ENCODE data around the gene EFCAB8.

EFCAB8 gene

GRCh38 chr20:32879538-32879937 lies 20.8 kb downstream of the EFCAB8 start:
- in situ Hi-C loops (cut with HindIII; ENCODE audit: low pct_ligation_motif_present, low pct_unique_long_range_greater_than_20kb, low sequenced_read_pairs), result no loop called here
- DNase-seq, result no peak

- no peak for DNase-seq
- in situ Hi-C loops (cut with HindIII; ENCODE audit: low pct_ligation_motif_present, low pct_unique_long_range_greater_than_20kb, low sequenced_read_pairs), result no loop called here
Observed at GRCh38 chr20:32880635-32881034, 21.9 kb downstream of the EFCAB8 start.

- no peak for DNase-seq
- in situ Hi-C loops (cut with HindIII; ENCODE audit: low pct_ligation_motif_present, low pct_unique_long_range_greater_than_20kb, low sequenced_read_pairs), result no loop called here
Observed at GRCh38 chr20:32883081-32883480, 24.4 kb downstream of the EFCAB8 start.

GRCh38 chr20:32885185-32885584 lies 26.5 kb downstream of the EFCAB8 start:
- in situ Hi-C loops (cut with HindIII; ENCODE audit: low pct_ligation_motif_present, low pct_unique_long_range_greater_than_20kb, low sequenced_read_pairs), result no loop called here
- DNase-seq, result no peak

- DNase-seq, result no peak
- in situ Hi-C loops (cut with HindIII; ENCODE audit: low pct_ligation_motif_present, low pct_unique_long_range_greater_than_20kb, low sequenced_read_pairs), result no loop called here
Observed at GRCh38 chr20:32885952-32886351, 27.2 kb downstream of the EFCAB8 start.

- in situ Hi-C loops (cut with HindIII; ENCODE audit: low pct_ligation_motif_present, low pct_unique_long_range_greater_than_20kb, low sequenced_read_pairs), result no loop called here
Observed at GRCh38 chr20:32886652-32887051, 27.9 kb downstream of the EFCAB8 start.

GRCh38 chr20:32887492-32887891 lies 28.8 kb downstream of the EFCAB8 start:
- DNase-seq, result no peak
- in situ Hi-C loops (cut with HindIII; ENCODE audit: low pct_ligation_motif_present, low pct_unique_long_range_greater_than_20kb, low sequenced_read_pairs), result no loop called here

More at GRCh38 chr20:32886652-32887051, 27.9 kb downstream of the EFCAB8 start:
- no peak for DNase-seq

- no peak for DNase-seq
- in situ Hi-C loops (cut with HindIII; ENCODE audit: low pct_ligation_motif_present, low pct_unique_long_range_greater_than_20kb, low sequenced_read_pairs), result no loop called here
Observed at GRCh38 chr20:32888636-32889035, 29.9 kb downstream of the EFCAB8 start.

- no peak for DNase-seq
- in situ Hi-C loops (cut with HindIII; ENCODE audit: low pct_ligation_motif_present, low pct_unique_long_range_greater_than_20kb, low sequenced_read_pairs), result no loop called here
Observed at GRCh38 chr20:32889281-32889680, 30.6 kb downstream of the EFCAB8 start.

- in situ Hi-C loops (cut with HindIII; ENCODE audit: low pct_ligation_motif_present, low pct_unique_long_range_greater_than_20kb, low sequenced_read_pairs), result no loop called here
- DNase-seq, result no peak
Observed at GRCh38 chr20:32891491-32891890, 32.8 kb downstream of the EFCAB8 start.

- DNase-seq, result no peak
- in situ Hi-C loops (cut with HindIII; ENCODE audit: low pct_ligation_motif_present, low pct_unique_long_range_greater_than_20kb, low sequenced_read_pairs), result no loop called here
Observed at GRCh38 chr20:32891926-32892660, 33.4 kb downstream of the EFCAB8 start.

GRCh38 chr20:32893263-32894025 lies 34.7 kb downstream of the EFCAB8 start:
- DNase-seq, result no peak
- in situ Hi-C loops (cut with HindIII; ENCODE audit: low pct_ligation_motif_present, low pct_unique_long_range_greater_than_20kb, low sequenced_read_pairs), result no loop called here

GRCh38 chr20:32894026-32894483 lies 35.3 kb downstream of the EFCAB8 start:
- in situ Hi-C loops (cut with HindIII; ENCODE audit: low pct_ligation_motif_present, low pct_unique_long_range_greater_than_20kb, low sequenced_read_pairs), result no loop called here
- peak; percentile 21 for DNase-seq

- DNase-seq, result no peak
- in situ Hi-C loops (cut with HindIII; ENCODE audit: low pct_ligation_motif_present, low pct_unique_long_range_greater_than_20kb, low sequenced_read_pairs), result no loop called here
Observed at GRCh38 chr20:32894711-32895355, 36.1 kb downstream of the EFCAB8 start.

GRCh38 chr20:32896521-32897280 lies 38.0 kb downstream of the EFCAB8 start:
- in situ Hi-C loops (cut with HindIII; ENCODE audit: low pct_ligation_motif_present, low pct_unique_long_range_greater_than_20kb, low sequenced_read_pairs), result no loop called here
- DNase-seq, result no peak

GRCh38 chr20:32898729-32899128 lies 40.0 kb downstream of the EFCAB8 start:
- in situ Hi-C loops (cut with HindIII; ENCODE audit: low pct_ligation_motif_present, low pct_unique_long_range_greater_than_20kb, low sequenced_read_pairs), result no loop called here
- no peak for DNase-seq

- DNase-seq, result peak; percentile 50
- in situ Hi-C loops (cut with HindIII; ENCODE audit: low pct_ligation_motif_present, low pct_unique_long_range_greater_than_20kb, low sequenced_read_pairs), result no loop called here
Observed at GRCh38 chr20:32902456-32903420, 44.0 kb downstream of the EFCAB8 start.
